ENCODE data around the gene USP3.

DNA sequence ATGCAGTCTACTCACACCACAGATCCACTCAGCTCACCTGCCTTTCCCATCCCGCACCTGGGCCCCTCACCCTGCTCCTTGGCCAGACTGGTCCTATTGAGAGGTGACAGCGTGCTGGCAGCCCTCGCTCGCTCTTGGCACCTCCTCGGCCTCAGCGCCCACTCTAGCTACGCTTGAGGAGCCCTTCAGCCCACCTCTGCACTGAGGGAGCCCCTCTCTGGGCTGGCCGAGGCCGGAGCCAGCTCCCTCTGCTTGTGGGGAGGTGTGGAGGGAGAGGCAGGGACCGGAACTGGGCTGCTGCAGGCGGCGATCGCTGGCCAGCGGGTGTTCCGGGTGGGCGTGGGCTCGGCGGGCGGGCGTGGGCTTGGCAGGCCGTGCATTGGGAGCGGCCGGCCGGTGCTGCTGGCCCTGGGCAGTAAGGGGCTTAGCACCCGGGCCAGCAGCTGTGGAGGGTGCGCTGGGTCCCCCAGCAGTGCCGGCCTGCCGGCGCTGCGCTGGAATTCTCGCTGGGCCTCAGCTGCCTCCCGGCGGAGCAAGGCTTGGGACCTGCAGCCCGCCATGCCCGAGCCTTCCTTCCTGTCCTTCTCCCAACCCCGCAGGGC lies 45.5 kb upstream of the USP3 start:
- TF ChIP-seq EP300 (IDR thresholded peaks at IDR 0.05; ENCODE audit: borderline replicate concordance) (no peak), CEBPB (IDR thresholded peaks at IDR 0.05) (no peak)
